GM19372 (cell line): ENCODE measurements around the gene PTGIR.
A peak's percentile ranks its signal among the peaks of the same experiment; 100 is the strongest.
"Not testable (repeated sequence)": the region's sequence is repeated elsewhere in the genome, so short reads cannot be mapped to it uniquely, and the experiment has no call there.

Experiments used
- ATAC-seq: cut with Tn5 transposase; IDR thresholded peaks from one replicate; pipeline ENCODE4 v1.9.1; 2021; ENCODE audit warnings: mild to moderate bottlenecking, low read depth, moderate library complexity; ENCODE audit not compliant: unreplicated experiment

PTGIR gene

GRCh38 chr19:46639358-46640182 is 14.7 kb upstream of the PTGIR start:
- ATAC-seq, result no peak

GRCh38 chr19:46637224-46637623 is 12.3 kb upstream of the PTGIR start:
- no peak for ATAC-seq

- no peak for ATAC-seq
Measured at GRCh38 chr19:46635920-46636761, 11.3 kb upstream of the PTGIR start, which contains the start of gene GNG8. GNG8 (minus strand) TSS chr19:46636202; CDS start chr19:46634682, 1,520 bp downstream.

GRCh38 chr19:46634656-46635218 is 9.8 kb upstream of the PTGIR start:
- ATAC-seq, result no peak

- ATAC-seq, result peak; percentile 52
Measured at GRCh38 chr19:46634045-46634655, 9.3 kb upstream of the PTGIR start.

GRCh38 chr19:46633130-46633529 is 8.2 kb upstream of the PTGIR start:
- no peak for ATAC-seq

- ATAC-seq, result no peak
Measured at GRCh38 chr19:46631481-46631880, 6.6 kb upstream of the PTGIR start.

- ATAC-seq, result no peak
Measured at GRCh38 chr19:46630586-46631205, 5.8 kb upstream of the PTGIR start.

GRCh38 chr19:46629546-46630025 is 4.7 kb upstream of the PTGIR start:
- no peak for ATAC-seq

- ATAC-seq, result not testable (repeated sequence)
Measured at GRCh38 chr19:46628970-46629369, 4.1 kb upstream of the PTGIR start.

GRCh38 chr19:46626446-46626845 is 1.6 kb upstream of the PTGIR start:
- no peak for ATAC-seq

GRCh38 chr19:46625731-46626130 is 842 bp upstream of the PTGIR start:
- no peak for ATAC-seq

GRCh38 chr19:46623915-46624502 is 880 bp downstream of the PTGIR start:
- ATAC-seq, result no peak

- no peak for ATAC-seq
Measured at GRCh38 chr19:46622118-46622446, 2.8 kb downstream of the PTGIR start.

GRCh38 chr19:46621191-46622117 is 3.4 kb downstream of the PTGIR start:
- no peak for ATAC-seq

GRCh38 chr19:46620716-46621115 is 4.2 kb downstream of the PTGIR start:
- ATAC-seq, result no peak

- ATAC-seq, result no peak
Measured at GRCh38 chr19:46620267-46620666, 4.6 kb downstream of the PTGIR start.

- no peak for ATAC-seq
Measured at GRCh38 chr19:46618670-46619231, 6.1 kb downstream of the PTGIR start.

- ATAC-seq, result no peak
Measured at GRCh38 chr19:46617601-46618000, 7.3 kb downstream of the PTGIR start.
